ENCODE measurements around the gene STRA6. TPM values are rescaled to one million over a fixed set of nuclear protein-coding genes. Genes with fewer than 3 reads are reported as not detected.

The STRA6 gene
- total and polyA plus RNA-seq, 2 of the 8 experiments (the other 6 are each of a cell fraction or from before 2014, with no cell fraction given) = 9.3 to 14.5 TPM

GRCh38 chr15:74168711-74169126, 33.9 kb downstream of the STRA6 start:
- no peak overlapping the region for H2AK5ac ChIP-seq (ENCODE audit: low read depth, low read length)
- no peaks in the 10 kb centered on the region for H3K79me1 ChIP-seq (ENCODE audit: low read depth, low read length)
- H2BK12ac ChIP-seq (ENCODE audit: low read depth, low read length) = no peak overlapping the region
- H3K27ac ChIP-seq (ENCODE audit: low read depth, low read length) = no peak overlapping the region
- FAIRE-seq = no peak
- no peak overlapping the region for H4K5ac ChIP-seq (ENCODE audit: insufficient read length, low read depth, low read length)
- H4K8ac ChIP-seq (ENCODE audit: extremely low read depth, insufficient read depth, low read length) = no peak overlapping the region
- no peak overlapping the region for H2BK120ac ChIP-seq (replicated peaks; ENCODE audit: low read depth, low read length)
- peaks cover 2% of the 10 kb centered on the region; the same call in 1 of the 2 replicates for H3K23me2 ChIP-seq (ENCODE audit: low read depth, low read length)
- H3K4me2 ChIP-seq (ENCODE audit: insufficient read depth in 1 of 2, low read depth in 2 of 2, low read length in 2 of 2) = no peak overlapping the region
- WGBS, 2 experiments (ENCODE audit: extremely low coverage in 1 of 2, insufficient coverage in 1 of 2, insufficient read length in 1 of 2, insufficient replicate concordance in 2 of 2, low coverage in 1 of 2, low lambda C conversion rate in 2 of 2, missing lambda C conversion rate in 1 of 2) = 81% methylated on average over 3 of the region's 3 CpGs; no CpG with 5 or more reads in 1 of the 2 experiments
- no peak overlapping the region for H3K9ac ChIP-seq (replicated peaks in 1 of 4; ENCODE audit: extremely low read depth in 1 of 4, low read depth in 3 of 4, low read length in 3 of 4)
- H3K18ac ChIP-seq (ENCODE audit: extremely low read depth, low read length) = no peak overlapping the region
- no peak for DNase-seq (ENCODE audit: low read depth in 1 of 2, low spot score in 2 of 2)
- H3K27me3 ChIP-seq (replicated peaks in 1 of 4; ENCODE audit: control insufficient read depth in 3 of 4, extremely low read depth in 1 of 4, insufficient read depth in 3 of 4, low read length in 3 of 4) = no peaks in the 10 kb centered on the region; a peak in 2 of 7 replicates
- no peak overlapping the region for H2BK5ac ChIP-seq (ENCODE audit: low read depth, low read length)
- ChIA-PET POLR2A (ENCODE audit: partially characterized antibody) (interaction anchor here (1.1 to 1.4 kb wide), 2 partner anchors 13 to 131 kb away, joined by 3 to 4 read pairs; no protein-coding TSS in a partner anchor), CTCF (ENCODE audit: partially characterized antibody) (interaction anchor here (1.0 to 2.0 kb wide), 5 partner anchors 9 to 153 kb away, joined by 3 to 7 read pairs (median 4); no protein-coding TSS in a partner anchor)
- H3K9me3 ChIP-seq (ENCODE audit: insufficient read depth in 2 of 2, low read depth in 1 of 2, low read length in 1 of 2) = no peaks in the 10 kb centered on the region
- no peak overlapping the region for H2BK15ac ChIP-seq (ENCODE audit: low read length)
- no peak overlapping the region for H3K56ac ChIP-seq (replicated peaks; ENCODE audit: insufficient read length, low read depth, low read length)
- H4K20me1 ChIP-seq (replicated peaks in 1 of 2; ENCODE audit: control insufficient read depth in 1 of 2, insufficient read depth in 2 of 2, low read length in 2 of 2) = no peaks in the 10 kb centered on the region
- peaks cover 0 to 10% (median 8%) of the 10 kb centered on the region in 4 experiments; a peak in 5 of 7 replicates for H3K4me1 ChIP-seq (replicated peaks in 1 of 4; ENCODE audit: control insufficient read depth in 3 of 4, insufficient read depth in 4 of 4, low read length in 3 of 4)
- no peak overlapping the region for H3K4me3 ChIP-seq (ENCODE audit: extremely low read depth in 1 of 4, insufficient read depth in 2 of 4, low read depth in 3 of 4, low read length in 4 of 4)
- H3K36me3 ChIP-seq (ENCODE audit: control insufficient read depth in 2 of 4, insufficient read depth in 4 of 4, low read length in 3 of 4) = no peaks in the 10 kb centered on the region
- no peak overlapping the region for H2AFZ ChIP-seq (ENCODE audit: low read length)
- no peak overlapping the region for H2BK20ac ChIP-seq (ENCODE audit: low read length)
- no peak overlapping the region for H4K91ac ChIP-seq (replicated peaks; ENCODE audit: insufficient read length, low read length)
- H3K79me2 ChIP-seq (ENCODE audit: control insufficient read depth in 1 of 2, insufficient read depth in 2 of 2, low read length in 2 of 2) = no peaks in the 10 kb centered on the region
- no peak overlapping the region for H3K14ac ChIP-seq (ENCODE audit: insufficient read length)
- no peak overlapping the region for H3K4ac ChIP-seq (replicated peaks; ENCODE audit: insufficient read length, low read depth, low read length)
- no peak overlapping the region for H3K23ac ChIP-seq (ENCODE audit: insufficient read length)
- TF ChIP-seq SAP30 (IDR thresholded peaks at IDR 0.05; ENCODE audit: insufficient read depth, insufficient replicate concordance, low read length) = no peak
- TF ChIP-seq FOSL1 (IDR thresholded peaks at IDR 0.05; ENCODE audit: insufficient read depth, low read depth, low read length) = no peak
- TF ChIP-seq SP4 (IDR thresholded peaks at IDR 0.05; ENCODE audit: low read length) = no peak
- no peak for TF ChIP-seq SRF (IDR thresholded peaks at IDR 0.05; ENCODE audit: low read depth, low read length)
- no peak for TF ChIP-seq TAF7 (optimal IDR thresholded peaks at IDR 0.05; ENCODE audit: borderline replicate concordance, low read depth, low read length)
- no peak for TF ChIP-seq GABPA (IDR thresholded peaks at IDR 0.05; ENCODE audit: borderline replicate concordance, insufficient read depth, low read length)
- TF ChIP-seq PHF8 (conservative IDR thresholded peaks at IDR 0.05; ENCODE audit: low read depth, low read length) = no peak
- no peak for TF ChIP-seq JUN (IDR thresholded peaks at IDR 0.05; ENCODE audit: low read depth, low read length)
- TF ChIP-seq CTBP2 (IDR thresholded peaks at IDR 0.05; ENCODE audit: borderline replicate concordance, insufficient read depth, insufficient read length, low read length) = no peak
- no peak for TF ChIP-seq RFX5 (IDR thresholded peaks at IDR 0.05; ENCODE audit: borderline replicate concordance, low read depth, low read length)
- no peak for TF ChIP-seq MAFK (IDR thresholded peaks at IDR 0.05; ENCODE audit: low read depth, low read length)
- no peak for TF ChIP-seq EZH2 (IDR thresholded peaks at IDR 0.05; ENCODE audit: low read depth, low read length, severe bottlenecking)
- TF ChIP-seq BRCA1 (IDR thresholded peaks at IDR 0.05; ENCODE audit: low read depth, low read length) = no peak
- TF ChIP-seq ASH2L (IDR thresholded peaks at IDR 0.05; ENCODE audit: low read length) = no peak

Data from H1 (cell line).